GM18909 (cell line): ENCODE data around the gene SH3YL1.

Experiments
- ATAC-seq: cut with Tn5 transposase; IDR thresholded peaks from one replicate; pipeline ENCODE4 v1.9.1; 2021; ENCODE audit warnings: mild to moderate bottlenecking; ENCODE audit not compliant: unreplicated experiment, poor library complexity

Gene SH3YL1

GRCh38 chr2:228518-229278 lies 35.1 kb downstream of the SH3YL1 start:
- no peak for ATAC-seq

- ATAC-seq, result no peak
Measured at GRCh38 chr2:228115-228514, 35.7 kb downstream of the SH3YL1 start.

GRCh38 chr2:223971-224760 lies 39.7 kb downstream of the SH3YL1 start:
- ATAC-seq, result no peak

- ATAC-seq, result no peak
Measured at GRCh38 chr2:223451-223850, 40.4 kb downstream of the SH3YL1 start.

- ATAC-seq, result no peak
Measured at GRCh38 chr2:216068-216467, 47.8 kb downstream of the SH3YL1 start.

GRCh38 chr2:213932-214693 lies 49.7 kb downstream of the SH3YL1 start:
- ATAC-seq, result no peak

GRCh38 chr2:211486-212184 lies 52.2 kb downstream of the SH3YL1 start:
- ATAC-seq, result no peak

- no peak for ATAC-seq
Measured at GRCh38 chr2:210660-211059, 53.2 kb downstream of the SH3YL1 start.

GRCh38 chr2:209470-209869 lies 54.4 kb downstream of the SH3YL1 start:
- no peak for ATAC-seq

- ATAC-seq, result no peak
Measured at GRCh38 chr2:208335-208734, 55.5 kb downstream of the SH3YL1 start.

GRCh38 chr2:203984-204383 lies 59.8 kb downstream of the SH3YL1 start:
- ATAC-seq, result no peak

- ATAC-seq, result no peak
Measured at GRCh38 chr2:203401-203800, 60.4 kb downstream of the SH3YL1 start.

GRCh38 chr2:202945-203344 lies 60.9 kb downstream of the SH3YL1 start:
- ATAC-seq, result no peak

GRCh38 chr2:201648-202433 lies 62.0 kb downstream of the SH3YL1 start:
- ATAC-seq, result no peak

- no peak for ATAC-seq
Measured at GRCh38 chr2:199041-199966, 64.5 kb downstream of the SH3YL1 start.

GRCh38 chr2:196406-196805 lies 67.4 kb downstream of the SH3YL1 start:
- no peak for ATAC-seq

- ATAC-seq, result no peak
Measured at GRCh38 chr2:195932-196331, 67.9 kb downstream of the SH3YL1 start.

GRCh38 chr2:193141-193671 lies 70.6 kb downstream of the SH3YL1 start:
- no peak for ATAC-seq
